Left renal pelvis (tissue), 4 donors: ENCODE data around the gene WNK2. TPM values are rescaled to one million over a fixed set of nuclear protein-coding genes. Genes with fewer than 3 reads are reported as not detected.

ENCODE experiments used
- DNase-seq, 4 donors: peaks; one replicate each; pipeline ENCODE4 v3.0.0-alpha.2; 2013; ENCODE audit warnings: low read depth in 4 of 4, low spot score in 3 of 4
- polyA plus RNA-seq, 4 donors: library from polyadenylated mRNA; unstranded; fragments of 120-200 nt; gene quantifications; one replicate each; pipeline ENCODE4 v1.2.1, GENCODE V29; 2013; ENCODE audit not compliant: insufficient read length in 4 of 4

The WNK2 gene
- polyA plus RNA-seq, 4 donors: 10.3 to 31.1 (median 21.3) TPM

DNA sequence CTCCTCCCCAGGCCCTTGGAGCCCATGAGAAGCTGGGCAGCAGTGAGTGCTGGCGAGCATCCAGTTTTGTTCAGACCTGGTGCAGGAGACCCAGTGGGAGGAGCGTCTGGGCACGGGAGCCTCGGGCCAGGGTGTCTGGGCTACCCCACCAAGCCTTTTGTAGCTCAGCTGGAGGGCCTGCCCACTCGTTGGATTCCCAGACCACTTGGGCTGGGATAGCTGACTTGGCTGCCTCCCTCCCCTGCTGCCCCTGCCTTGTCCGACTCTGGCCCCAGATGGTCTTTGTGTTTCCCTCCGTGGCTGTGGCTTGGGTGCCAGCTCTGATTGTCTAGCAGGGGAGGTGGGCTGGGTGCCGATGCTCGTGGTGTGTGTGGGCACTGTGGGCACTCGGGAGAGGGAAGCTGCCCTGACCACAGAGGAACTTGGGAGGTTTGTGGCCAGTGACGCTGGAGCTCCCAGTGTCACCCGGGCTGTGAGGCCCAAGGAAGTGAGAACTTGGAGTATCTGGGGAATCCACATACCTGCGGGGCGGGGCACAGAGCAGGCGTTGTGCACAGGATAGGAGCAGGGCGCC is 47.3 kb downstream of the WNK2 start:
- no peak for DNase-seq

- no peak for DNase-seq
Observed at GRCh38 chr9:93231716-93232115, 47.8 kb downstream of the WNK2 start.

DNA sequence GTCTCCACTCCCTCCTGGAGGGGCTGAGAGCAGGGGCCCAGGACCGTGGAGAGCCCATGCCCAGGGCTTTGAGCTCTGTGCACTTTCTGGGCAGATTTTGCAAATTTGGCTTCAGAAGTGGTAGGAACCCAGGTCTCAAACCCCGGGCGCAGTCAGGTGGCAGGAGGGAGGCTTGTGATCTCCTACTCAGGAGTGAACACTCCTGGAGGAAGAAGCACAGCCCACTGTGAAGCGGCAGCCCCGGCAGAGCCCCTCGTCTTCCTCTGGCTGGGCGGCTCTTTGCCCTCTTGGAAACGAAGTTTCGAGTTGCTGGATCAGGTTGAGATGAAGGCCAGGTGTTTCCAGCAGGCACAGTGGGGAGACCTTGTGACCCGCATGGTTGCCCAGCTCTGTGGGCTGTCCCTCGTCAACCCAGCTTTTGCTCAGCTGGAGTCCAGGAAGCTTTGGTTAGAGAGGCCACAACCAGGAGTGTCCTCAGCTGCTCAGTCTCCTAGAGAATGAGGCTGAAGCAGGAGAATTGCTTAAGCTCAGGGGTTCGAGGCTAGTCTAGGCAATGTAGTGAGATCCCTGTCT is 48.5 kb downstream of the WNK2 start:
- no peak for DNase-seq

DNA sequence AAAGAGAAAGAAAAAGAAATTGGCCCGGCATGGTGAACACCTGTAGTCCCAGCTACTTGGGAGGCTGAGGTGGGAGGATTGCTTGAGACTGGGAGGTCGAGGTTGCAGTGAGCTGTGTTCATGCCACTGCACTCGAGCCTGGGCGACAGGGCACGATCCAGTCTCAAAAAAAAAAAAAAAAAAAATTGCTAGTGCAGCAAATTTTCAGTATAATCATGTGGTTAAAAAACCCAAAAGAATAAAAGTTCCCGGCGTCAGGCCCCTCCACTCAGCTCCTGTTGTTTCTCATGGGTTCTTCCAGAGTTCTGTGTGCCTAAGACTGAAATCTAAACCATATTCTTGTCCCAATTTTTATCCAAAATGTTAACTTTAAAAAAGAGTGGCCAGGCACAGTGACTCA is 49.1 kb downstream of the WNK2 start:
- DNase-seq: no peak

DNA sequence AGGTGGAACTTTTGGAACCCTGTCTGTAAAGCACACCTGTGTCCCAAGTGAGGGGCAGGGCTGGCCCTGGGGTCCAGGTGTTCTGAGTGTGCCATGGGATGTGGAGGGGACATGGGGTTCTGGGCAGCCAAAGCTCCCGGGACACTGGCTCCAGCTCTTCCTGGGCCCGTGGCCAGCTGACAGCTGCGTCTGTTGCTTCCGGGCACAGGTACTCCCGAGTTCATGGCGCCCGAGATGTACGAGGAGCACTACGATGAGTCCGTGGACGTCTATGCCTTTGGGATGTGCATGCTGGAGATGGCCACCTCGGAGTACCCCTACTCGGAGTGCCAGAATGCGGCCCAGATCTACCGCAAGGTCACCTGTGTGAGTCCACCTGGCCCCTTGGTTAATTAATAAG is 50.7 kb downstream of the WNK2 start:
- DNase-seq: no peak

- peak; percentile 44 to 61 (median 48) for DNase-seq
Observed at GRCh38 chr9:93235300-93235960, 51.5 kb downstream of the WNK2 start.

DNA sequence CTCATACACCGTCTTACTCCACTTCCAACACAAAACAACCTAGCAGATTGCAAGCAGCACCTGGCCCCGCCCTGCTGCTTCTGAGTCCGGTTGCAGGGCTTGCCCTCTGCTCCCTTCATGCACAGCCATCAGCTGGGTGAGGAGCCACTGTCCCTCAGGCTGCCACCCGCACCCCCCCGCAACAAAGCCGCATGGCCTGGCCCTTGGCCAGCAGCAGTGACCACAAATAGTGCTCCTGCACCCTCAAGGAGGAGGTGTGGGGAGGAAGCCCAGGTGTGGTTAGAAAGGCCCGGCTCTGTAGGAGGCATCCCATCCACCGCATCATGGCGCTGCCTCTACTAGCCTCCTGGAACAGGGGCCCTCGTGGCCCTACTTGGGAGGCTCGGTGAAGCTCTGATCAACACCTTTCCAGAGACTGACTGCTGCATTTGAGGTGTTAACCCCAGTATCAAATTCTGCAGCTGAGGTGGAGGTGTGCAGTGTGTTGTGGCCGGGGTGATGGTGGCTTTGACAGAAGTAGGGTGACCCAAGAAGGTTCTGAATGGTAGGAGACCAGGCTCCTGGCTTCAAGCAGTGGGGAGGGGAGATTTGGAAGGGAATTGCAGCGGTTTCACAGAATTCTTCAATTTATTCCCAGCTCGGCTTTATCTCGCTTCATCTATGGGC is 52.7 kb downstream of the WNK2 start:
- DNase-seq: no peak

- DNase-seq: no peak
Observed at GRCh38 chr9:93237540-93237939, 53.6 kb downstream of the WNK2 start.

- no peak for DNase-seq
Observed at GRCh38 chr9:93238953-93239925, 55.3 kb downstream of the WNK2 start.

DNA sequence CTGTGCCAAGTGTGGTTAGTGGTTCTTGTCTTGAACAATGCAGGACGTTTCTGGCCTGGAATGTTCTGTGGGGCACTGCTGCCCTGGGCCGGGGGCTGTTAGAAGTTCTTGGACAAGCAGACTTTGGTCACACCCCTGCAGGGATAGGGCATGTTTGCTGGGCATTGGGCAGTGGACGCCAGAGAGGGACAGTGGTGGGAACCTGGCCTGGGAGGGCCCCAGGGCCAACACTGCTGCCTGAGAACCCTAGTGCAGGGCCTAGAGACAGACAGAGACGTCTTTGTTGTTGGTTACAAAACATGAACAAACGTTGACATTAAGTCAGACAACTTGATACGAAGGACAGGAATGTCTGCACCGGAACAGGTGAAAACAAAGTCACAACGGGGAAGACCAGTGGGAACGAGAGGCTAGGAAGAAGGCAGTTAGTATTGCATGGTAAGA is 57.0 kb downstream of the WNK2 start:
- DNase-seq: no peak

DNA sequence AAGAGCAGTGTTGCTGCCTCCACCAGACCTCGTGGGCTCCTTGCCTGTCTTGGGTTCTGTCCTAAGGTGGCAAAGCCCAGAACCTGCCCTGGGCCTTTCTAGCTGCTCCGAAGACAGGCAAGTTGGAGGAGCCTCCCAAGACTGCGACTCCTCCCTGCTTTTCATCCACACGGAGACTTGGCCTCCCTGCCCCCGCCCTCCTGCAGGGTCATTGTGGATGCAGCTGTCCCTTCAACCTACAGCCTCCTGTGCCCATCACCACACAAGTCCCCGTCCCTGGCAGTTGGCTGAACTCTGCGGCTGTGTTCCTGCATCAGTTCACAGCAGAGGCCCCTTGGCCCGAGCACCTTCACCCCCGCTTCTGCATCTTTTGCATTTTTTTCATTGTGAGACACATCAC is 59.2 kb downstream of the WNK2 start:
- no peak for DNase-seq

DNA sequence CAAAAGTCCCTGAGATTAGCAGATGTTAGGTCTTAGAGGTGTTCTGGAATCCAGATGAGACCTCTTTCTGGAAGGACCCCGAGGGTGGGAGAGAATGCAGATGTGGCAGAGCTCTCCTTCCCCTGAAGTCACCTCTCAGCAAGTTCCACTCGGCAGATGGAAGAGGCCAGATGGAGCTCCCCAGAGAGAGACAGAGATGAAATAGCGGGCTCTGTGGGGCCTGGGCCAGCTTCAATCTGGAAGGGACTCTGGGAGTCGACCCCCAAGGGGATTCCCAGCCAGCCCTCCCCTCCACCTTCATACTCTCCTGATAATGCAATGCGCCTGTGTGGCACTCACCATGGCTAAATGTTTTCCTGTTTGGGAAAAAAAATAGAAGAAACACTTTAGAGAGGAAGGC is 60.2 kb downstream of the WNK2 start:
- no peak for DNase-seq

- DNase-seq: no peak
Observed at GRCh38 chr9:93244510-93245436, 60.8 kb downstream of the WNK2 start.

DNA sequence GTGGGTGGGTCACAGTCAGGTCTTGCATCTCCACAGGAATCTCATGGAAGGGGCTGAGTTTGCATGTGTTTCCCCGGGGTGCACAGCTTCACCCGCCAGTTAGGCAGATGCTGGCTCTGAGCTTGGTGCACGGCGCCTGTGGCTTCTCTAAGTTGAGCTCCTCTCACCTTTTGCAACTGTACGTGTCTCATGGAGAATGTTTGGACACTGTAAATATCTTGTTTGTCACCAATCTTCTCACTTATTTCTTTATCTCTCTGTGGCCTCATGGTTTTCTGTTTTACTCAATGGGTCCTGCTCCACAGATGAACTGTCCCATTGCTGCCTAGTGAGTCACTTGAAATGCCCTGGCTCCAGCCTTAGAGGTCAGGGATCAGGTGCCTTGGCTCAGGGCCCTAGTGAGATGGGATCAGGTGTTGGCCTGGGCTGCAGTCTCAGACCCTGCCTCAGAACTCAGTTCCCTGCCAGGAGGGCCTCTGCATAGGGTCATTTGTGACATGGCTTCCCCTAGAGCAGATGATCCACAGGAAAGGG is 61.6 kb downstream of the WNK2 start:
- no peak for DNase-seq

GRCh38 chr9:93246111-93246510 is 62.2 kb downstream of the WNK2 start:
- no peak for DNase-seq

DNA sequence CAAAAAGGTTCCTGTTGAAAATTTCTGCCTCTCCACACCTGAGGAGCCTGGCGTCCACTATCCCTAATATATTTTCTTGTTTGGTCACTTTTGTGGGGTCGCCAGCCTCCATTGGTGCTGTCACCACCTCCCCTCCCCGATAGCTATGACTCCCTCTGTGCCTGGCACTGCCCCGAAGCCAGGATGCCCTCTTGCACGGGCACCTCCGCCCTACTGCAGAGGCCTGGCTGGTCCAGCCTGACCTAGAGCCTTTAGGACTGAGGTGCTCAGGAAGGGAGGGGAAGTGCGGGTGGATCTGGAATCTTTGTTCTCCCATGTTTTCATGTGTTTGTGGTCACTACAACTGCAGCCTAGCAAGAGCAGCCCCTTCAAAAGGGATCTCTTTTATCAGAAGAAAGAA is 62.6 kb downstream of the WNK2 start:
- DNase-seq: no peak

DNA sequence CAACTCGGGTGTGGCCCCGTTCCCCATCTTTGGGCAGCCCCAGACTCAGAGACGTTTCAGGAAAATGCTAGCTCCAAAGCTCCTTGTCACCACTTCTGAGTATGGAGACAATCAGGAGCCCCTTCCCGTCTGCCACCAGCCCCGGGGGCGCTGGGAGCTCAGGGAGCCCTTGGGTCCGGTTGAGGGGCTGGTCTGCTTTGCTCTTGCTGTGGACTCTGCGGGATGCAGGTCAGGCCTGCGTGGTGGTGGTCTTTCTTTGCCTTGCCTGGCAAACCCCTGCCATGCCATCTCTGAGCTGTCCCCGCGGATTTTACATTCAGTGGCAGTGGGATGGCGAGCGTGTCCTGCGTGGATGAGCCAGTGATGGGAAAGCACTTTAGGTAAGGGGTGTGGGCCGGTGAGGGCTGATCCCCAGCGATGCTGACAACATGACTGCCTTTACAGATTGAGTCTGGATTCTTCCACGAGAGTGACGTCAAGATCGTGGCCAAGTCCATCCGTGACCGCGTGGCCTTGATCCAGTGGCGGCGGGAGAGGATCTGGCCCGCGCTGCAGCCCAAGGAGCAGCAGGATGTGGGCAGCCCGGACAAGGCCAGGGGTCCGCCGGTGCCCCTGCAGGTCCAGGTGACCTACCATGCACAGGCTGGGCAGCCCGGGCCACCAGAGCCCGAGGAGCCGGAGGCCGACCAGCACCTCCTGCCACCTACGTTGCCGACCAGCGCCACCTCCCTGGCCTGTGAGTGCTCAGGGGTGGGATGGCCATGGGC is 63.3 kb downstream of the WNK2 start:
- DNase-seq: no peak

GRCh38 chr9:93247892-93248291 is 64.0 kb downstream of the WNK2 start:
- no peak for DNase-seq
